NCI-H345 treated with DMSO at 0.1 percent for 48 hours (cell line): Measurements from ENCODE around the gene MYT1.

ENCODE experiments used
- DNase-seq: peaks from one replicate; lab custom pipeline; 2025; ENCODE audit not compliant: unreplicated experiment; lab: John Stamatoyannopoulos, UW

The MYT1 gene

GRCh38 chr20:64139199-64140060, 24.8 kb upstream of the MYT1 start:
- DNase-seq, result no peak

- no peak for DNase-seq
These were observed 24.0 kb upstream of the MYT1 start for GRCh38 chr20:64140061-64140931.

- DNase-seq, result no peak
These were observed 23.3 kb upstream of the MYT1 start for GRCh38 chr20:64140956-64141355.

- DNase-seq, result peak; percentile 94
These were observed 21.7 kb upstream of the MYT1 start for GRCh38 chr20:64142590-64142989.

GRCh38 chr20:64143018-64143801, 21.0 kb upstream of the MYT1 start:
- DNase-seq, result no peak

GRCh38 chr20:64144144-64144912, 19.9 kb upstream of the MYT1 start:
- no peak for DNase-seq

- DNase-seq, result no peak
These were observed 18.6 kb upstream of the MYT1 start for GRCh38 chr20:64145458-64146300.

GRCh38 chr20:64146301-64146935, 17.8 kb upstream of the MYT1 start:
- no peak for DNase-seq

- no peak for DNase-seq
These were observed 17.2 kb upstream of the MYT1 start for GRCh38 chr20:64146936-64147477.

- no peak for DNase-seq
These were observed 15.7 kb upstream of the MYT1 start for GRCh38 chr20:64148581-64148980.

GRCh38 chr20:64149141-64149540, 15.1 kb upstream of the MYT1 start:
- no peak for DNase-seq

- no peak for DNase-seq
These were observed 14.3 kb upstream of the MYT1 start for GRCh38 chr20:64149809-64150560.

- DNase-seq, result no peak
These were observed 13.3 kb upstream of the MYT1 start for GRCh38 chr20:64150756-64151632.

GRCh38 chr20:64151633-64152530, 12.4 kb upstream of the MYT1 start:
- DNase-seq, result no peak

GRCh38 chr20:64152906-64153305, 11.3 kb upstream of the MYT1 start:
- peak; percentile 92 for DNase-seq

GRCh38 chr20:64153410-64153809, 10.8 kb upstream of the MYT1 start:
- DNase-seq, result no peak
